H54 (cell line): ENCODE measurements around the gene BIN1.
A peak's percentile ranks its signal among the peaks of the same experiment; 100 is the strongest.

Experiments
- DNase-seq: peaks from one replicate; pipeline ENCODE4 v3.0.0; 2011; ENCODE audit warnings: low spot score, mixed read lengths; ENCODE audit not compliant: insufficient read length
- FAIRE-seq: peaks from 3 replicates; lab custom pipeline; 2011; peaks lifted over from hg19 to GRCh38; lab: Jason Lieb, UNC
- POLR2A ChIP-seq: IDR thresholded peaks from 2 replicates; pipeline ENCODE4 v1.6.1; 2011; ENCODE audit warnings: low read depth, mild to moderate bottlenecking, low read length

The BIN1 gene

GRCh38 chr2:127015106-127015910, 91.6 kb downstream of the BIN1 start:
- TF ChIP-seq POLR2A, result no peak
- DNase-seq (no peak), FAIRE-seq (no peak)

- DNase-seq (peak; percentile 45), FAIRE-seq (peak; percentile 78)
- no peak for TF ChIP-seq POLR2A
These were observed 92.3 kb downstream of the BIN1 start for GRCh38 chr2:127014630-127015029.

DNA sequence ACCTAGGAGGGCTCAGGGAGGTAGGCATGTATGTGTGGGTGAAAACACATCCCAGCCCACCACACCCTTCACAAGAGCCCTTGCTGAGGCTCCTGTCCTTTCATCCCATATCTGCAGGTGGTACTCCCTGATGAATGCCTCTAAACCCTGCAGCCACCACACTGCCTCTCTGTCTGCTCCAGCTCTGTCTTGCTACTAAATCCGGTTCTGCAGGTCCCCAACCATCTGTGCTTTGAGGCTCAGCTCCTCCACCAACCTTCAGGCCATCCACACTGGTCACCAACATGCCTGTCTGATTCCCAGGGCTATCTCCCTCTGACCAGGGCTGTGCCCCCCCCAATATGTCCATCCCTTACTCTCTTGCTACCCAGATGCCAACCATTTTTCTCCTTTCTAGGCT, 92.7 kb downstream of the BIN1 start:
- no peak for FAIRE-seq
- TF ChIP-seq POLR2A, result no peak

DNA sequence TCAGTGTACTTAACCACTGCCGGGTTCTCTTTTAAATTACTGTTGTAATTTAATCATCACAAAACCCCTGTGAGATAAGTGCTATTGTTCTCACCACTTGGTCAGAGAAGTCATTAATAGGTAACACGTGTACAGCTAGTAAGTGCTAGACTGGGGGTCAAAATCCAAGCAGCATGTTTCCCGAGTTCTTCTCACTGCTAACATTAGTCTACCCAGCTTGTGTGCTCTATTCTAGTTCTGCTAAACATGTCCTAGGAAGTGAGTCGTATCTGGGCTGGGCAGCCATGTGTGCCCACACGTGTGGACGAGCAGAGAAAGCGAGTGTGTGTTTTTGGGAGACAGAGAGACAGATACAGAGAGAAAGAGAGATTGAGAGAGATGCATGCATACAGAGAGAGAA, 94.1 kb downstream of the BIN1 start:
- no peak for TF ChIP-seq POLR2A
- FAIRE-seq, result no peak

More for the DNA sequence above, 92.7 kb downstream of the BIN1 start:
- DNase-seq, result no peak

DNA sequence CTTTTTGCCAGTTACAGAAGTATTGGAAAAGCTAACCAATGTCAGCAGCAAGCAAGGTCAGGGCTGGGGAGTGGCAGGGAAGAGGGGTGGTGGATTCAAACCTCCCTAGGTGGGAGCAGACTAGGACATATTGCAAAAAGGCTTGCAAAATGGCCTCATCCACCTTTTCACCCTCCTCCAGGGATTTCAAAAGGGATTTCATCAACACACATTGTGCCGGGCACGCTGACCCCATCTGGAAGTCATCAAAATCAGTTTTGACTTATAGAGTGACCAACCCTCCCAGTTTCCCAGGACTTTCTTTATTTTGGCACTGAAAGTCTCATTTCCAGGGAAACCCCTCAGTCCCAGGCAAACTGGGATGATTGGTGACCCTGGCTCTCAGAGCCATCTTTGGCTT, 94.7 kb downstream of the BIN1 start:
- no peak for TF ChIP-seq POLR2A
- no peak for FAIRE-seq
- DNase-seq, result no peak

More for the DNA sequence above, 94.1 kb downstream of the BIN1 start:
- no peak for DNase-seq

- no peak for FAIRE-seq
- TF ChIP-seq POLR2A, result no peak
- DNase-seq, result no peak
These were observed 95.2 kb downstream of the BIN1 start for GRCh38 chr2:127011796-127012195.

- FAIRE-seq, result no peak
- TF ChIP-seq POLR2A, result no peak
These were observed 95.7 kb downstream of the BIN1 start for GRCh38 chr2:127011231-127011661.

DNA sequence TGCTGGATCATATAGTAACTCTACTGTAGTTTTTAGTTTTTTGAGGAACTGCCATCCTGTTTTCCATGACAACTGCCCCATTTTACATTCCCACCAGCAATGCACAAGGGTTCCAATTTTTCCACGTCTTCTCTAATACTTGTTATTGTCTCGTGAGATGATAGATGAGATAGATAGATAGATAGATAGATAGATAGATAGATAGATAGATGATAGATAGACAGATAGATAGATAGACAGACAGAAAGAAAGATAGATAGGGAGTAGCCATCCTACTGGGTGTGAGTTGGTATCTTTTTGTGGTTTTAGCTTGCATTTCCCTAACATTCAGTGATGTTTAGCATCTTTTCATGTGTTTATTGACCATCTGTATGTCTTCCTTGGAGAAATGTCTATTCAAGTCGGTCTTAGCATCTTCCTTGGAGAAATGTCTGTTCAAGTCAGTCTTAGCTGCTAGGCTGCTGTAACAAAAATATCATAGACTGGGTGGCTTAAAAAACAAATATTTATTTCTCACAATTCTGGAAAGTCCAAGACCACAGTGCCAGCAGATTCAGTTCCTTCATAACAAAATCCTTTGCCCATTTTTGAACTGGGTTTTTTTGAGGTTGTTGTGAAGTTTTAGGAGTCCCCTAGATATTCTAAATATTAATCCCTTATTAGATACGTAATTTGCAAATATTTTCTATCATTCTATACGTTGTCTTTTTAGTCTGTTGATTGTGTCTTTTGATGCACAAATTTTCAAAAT, 98.5 kb downstream of the BIN1 start:
- no peak for TF ChIP-seq POLR2A
- DNase-seq (no peak), FAIRE-seq (no peak)

More at GRCh38 chr2:127011231-127011661, 95.7 kb downstream of the BIN1 start:
- no peak for DNase-seq

GRCh38 chr2:127007652-127008051, 99.3 kb downstream of the BIN1 start:
- peak; percentile 28 for DNase-seq
- peak; percentile 62 for FAIRE-seq
- TF ChIP-seq POLR2A, result no peak

GRCh38 chr2:127006962-127007361, 100.0 kb downstream of the BIN1 start:
- FAIRE-seq (no peak), DNase-seq (no peak)
- TF ChIP-seq POLR2A, result no peak

GRCh38 chr2:127004893-127005600, 101.9 kb downstream of the BIN1 start:
- FAIRE-seq (no peak), DNase-seq (no peak)
- no peak for TF ChIP-seq POLR2A

- TF ChIP-seq POLR2A, result no peak
- no peak for FAIRE-seq
- no peak for DNase-seq
These were observed 103.7 kb downstream of the BIN1 start for GRCh38 chr2:127003070-127003800.

- DNase-seq, result no peak
- no peak for TF ChIP-seq POLR2A
- FAIRE-seq, result no peak
These were observed 105.2 kb downstream of the BIN1 start for GRCh38 chr2:127001751-127002150.
